BE2C (cell line): ENCODE data around the gene A1CF. TPM values are rescaled to one million over a fixed set of nuclear protein-coding genes. Genes with fewer than 3 reads are reported as not detected.
"Not testable (repeated sequence)": the region's sequence is repeated elsewhere in the genome, so short reads cannot be mapped to it uniquely, and the experiment has no call there.

Experiments used
- DNase-seq: peaks from one replicate; pipeline ENCODE4 v3.0.0-alpha.2; 2020
- H3K27me3 ChIP-seq: fragments of 250-450 bp; sonication (Bioruptor Pico); 2 replicates; pipeline ENCODE4 v1.5.1; 2020; ENCODE audit warnings: mild to moderate bottlenecking
- H3K36me3 ChIP-seq: fragments of 250-450 bp; sonication (Bioruptor Pico); 2 replicates; pipeline ENCODE4 v1.5.1; 2020; ENCODE audit warnings: mild to moderate bottlenecking
- H3K4me1 ChIP-seq: fragments of 250-450 bp; sonication (Bioruptor Pico); 2 replicates; pipeline ENCODE4 v1.5.1; 2020
- H3K4me3 ChIP-seq: 2 replicates; pipeline ENCODE4 v1.5.1; 2011; ENCODE audit warnings: low read depth, low read length
- H3K9me3 ChIP-seq: fragments of 250-450 bp; sonication (Bioruptor Pico); 2 replicates; pipeline ENCODE4 v1.5.1; 2020
- polyA plus RNA-seq: library from polyadenylated mRNA; unstranded; fragments of >200 nt; gene quantifications from one replicate; pipeline ENCODE4 v1.2.1, GENCODE V29; 2012; ENCODE audit warnings: low read depth, missing spikeins; ENCODE audit not compliant: insufficient read length, insufficient read depth
- TF ChIP-seq, protein P1 (sequence below): IDR thresholded peaks from 2 replicates; pipeline ENCODE4 v1.5.1; 2012; ENCODE audit warnings: mild to moderate bottlenecking, low read depth, low read length

A1CF gene
- not detected for polyA plus RNA-seq

- Histone ChIP-seq H3K4me1 (no peaks in the 10 kb centered on the region), H3K27me3 (no peaks in the 10 kb centered on the region; the same call in 1 of the 2 replicates), H3K4me3 (no peak within 1 kb of the TSS), H3K9me3 (no peaks in the 10 kb centered on the region), H3K36me3 (no peaks in the 10 kb centered on the region)
- TF ChIP-seq, protein P1, sequence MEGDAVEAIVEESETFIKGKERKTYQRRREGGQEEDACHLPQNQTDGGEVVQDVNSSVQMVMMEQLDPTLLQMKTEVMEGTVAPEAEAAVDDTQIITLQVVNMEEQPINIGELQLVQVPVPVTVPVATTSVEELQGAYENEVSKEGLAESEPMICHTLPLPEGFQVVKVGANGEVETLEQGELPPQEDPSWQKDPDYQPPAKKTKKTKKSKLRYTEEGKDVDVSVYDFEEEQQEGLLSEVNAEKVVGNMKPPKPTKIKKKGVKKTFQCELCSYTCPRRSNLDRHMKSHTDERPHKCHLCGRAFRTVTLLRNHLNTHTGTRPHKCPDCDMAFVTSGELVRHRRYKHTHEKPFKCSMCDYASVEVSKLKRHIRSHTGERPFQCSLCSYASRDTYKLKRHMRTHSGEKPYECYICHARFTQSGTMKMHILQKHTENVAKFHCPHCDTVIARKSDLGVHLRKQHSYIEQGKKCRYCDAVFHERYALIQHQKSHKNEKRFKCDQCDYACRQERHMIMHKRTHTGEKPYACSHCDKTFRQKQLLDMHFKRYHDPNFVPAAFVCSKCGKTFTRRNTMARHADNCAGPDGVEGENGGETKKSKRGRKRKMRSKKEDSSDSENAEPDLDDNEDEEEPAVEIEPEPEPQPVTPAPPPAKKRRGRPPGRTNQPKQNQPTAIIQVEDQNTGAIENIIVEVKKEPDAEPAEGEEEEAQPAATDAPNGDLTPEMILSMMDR, result no peak
- no peak for DNase-seq
These were observed at the start of gene A1CF for GRCh38 chr10:50885097-50885859. TSS of gene A1CF (minus strand) at chr10:50885627. CDS start at chr10:50859940, 25,687 bp downstream.

DNA sequence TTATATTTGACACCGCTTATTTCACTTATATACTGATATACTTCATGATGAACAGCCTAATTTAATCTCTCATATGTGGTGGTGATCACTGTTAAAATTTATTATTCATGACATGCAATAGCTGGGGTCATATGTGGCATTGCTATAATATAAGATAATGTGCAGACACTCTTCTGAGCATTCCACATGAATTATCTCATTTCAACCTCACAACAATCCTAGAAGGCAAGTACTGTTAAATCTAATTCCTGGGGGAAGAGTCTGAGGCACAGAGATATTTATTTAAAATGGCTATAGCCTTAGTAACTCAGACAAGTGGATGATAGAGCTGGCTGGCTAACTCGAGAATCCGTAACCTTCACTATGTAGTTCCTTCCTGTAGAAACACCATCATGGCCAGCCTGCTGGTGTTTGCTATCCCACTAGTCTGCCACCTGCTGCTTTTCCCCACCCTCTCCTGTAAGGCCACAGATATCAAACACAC is 46.6 kb upstream of the A1CF start:
- no peaks in the 10 kb centered on the region for H3K36me3 ChIP-seq
- TF ChIP-seq, protein P1, result no peak
- no peaks in the 10 kb centered on the region for H3K9me3 ChIP-seq
- H3K27me3 ChIP-seq, result no peaks in the 10 kb centered on the region
- H3K4me3 ChIP-seq, result no peak overlapping the region
- H3K4me1 ChIP-seq, result no peaks in the 10 kb centered on the region
- no peak for DNase-seq

- TF ChIP-seq, protein P1, result no peak
- H3K4me3 ChIP-seq, result no peak overlapping the region
- H3K4me1 ChIP-seq, result no peaks in the 10 kb centered on the region
- no peaks in the 10 kb centered on the region for H3K9me3 ChIP-seq
- no peaks in the 10 kb centered on the region for H3K36me3 ChIP-seq
- no peaks in the 10 kb centered on the region for H3K27me3 ChIP-seq
- no peak for DNase-seq
These were observed 44.2 kb upstream of the A1CF start for GRCh38 chr10:50929670-50930069.

DNA sequence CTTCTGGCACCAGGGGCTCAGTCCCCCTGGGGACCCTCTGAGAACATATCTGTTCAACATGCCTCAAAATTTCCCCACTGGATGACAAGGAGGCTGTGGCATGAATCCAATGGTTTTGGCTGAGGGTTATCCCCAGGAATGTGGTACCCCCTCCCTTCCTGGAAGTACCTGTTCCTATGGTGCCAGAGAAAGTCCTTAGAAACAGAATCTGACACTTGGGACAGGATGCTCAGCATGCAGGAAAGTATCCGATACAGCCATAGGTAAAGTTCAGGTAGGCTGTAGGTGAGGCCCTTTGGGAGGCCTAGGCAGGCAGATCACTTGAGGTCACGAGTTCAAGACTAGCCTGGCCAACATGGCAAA is 42.7 kb upstream of the A1CF start:
- H3K27me3 ChIP-seq, result no peaks in the 10 kb centered on the region
- TF ChIP-seq, protein P1, result no peak
- H3K4me3 ChIP-seq, result no peak overlapping the region
- no peaks in the 10 kb centered on the region for H3K4me1 ChIP-seq
- H3K36me3 ChIP-seq, result no peaks in the 10 kb centered on the region
- H3K9me3 ChIP-seq, result no peaks in the 10 kb centered on the region
- DNase-seq, result no peak

DNA sequence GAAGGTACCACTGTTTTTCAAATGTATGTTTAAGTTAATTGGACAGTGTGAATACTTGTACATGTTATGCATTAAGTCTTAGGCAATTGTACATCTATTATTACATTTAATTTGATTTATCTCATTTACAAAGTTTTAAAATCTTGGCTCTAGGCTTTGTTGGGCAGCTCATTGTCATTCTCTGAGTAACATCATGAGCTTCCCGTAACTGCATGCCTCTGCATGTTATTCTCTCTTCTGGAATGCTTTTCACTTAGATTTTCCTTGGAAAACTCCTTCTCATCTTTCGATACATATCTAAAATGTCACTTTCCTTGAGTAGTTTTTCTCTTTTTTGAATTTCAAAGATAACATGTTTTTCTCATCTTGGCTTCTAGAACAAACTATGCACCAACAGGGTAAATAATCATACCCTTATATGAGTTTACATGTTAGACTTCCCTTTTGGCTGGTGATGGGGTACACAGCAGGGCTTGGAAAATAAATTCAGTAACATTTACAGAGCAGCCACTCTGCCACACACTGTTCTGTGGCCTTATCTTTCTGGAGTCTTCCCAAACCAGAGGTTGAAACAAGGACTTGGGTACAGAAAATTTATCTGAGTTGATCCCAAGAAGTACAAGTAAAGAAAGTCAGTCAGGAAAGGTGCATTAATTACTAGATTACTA is 42.2 kb upstream of the A1CF start:
- Histone ChIP-seq H3K27me3 (no peaks in the 10 kb centered on the region), H3K4me1 (no peaks in the 10 kb centered on the region), H3K36me3 (no peaks in the 10 kb centered on the region), H3K4me3 (no peak overlapping the region), H3K9me3 (no peaks in the 10 kb centered on the region)
- no peak for DNase-seq
- TF ChIP-seq, protein P1, result no peak

- H3K36me3 ChIP-seq, H3K4me3 ChIP-seq, H3K9me3 ChIP-seq, H3K27me3 ChIP-seq, DNase-seq, H3K4me1 ChIP-seq: not testable (repeated sequence)
These were observed 38.0 kb upstream of the A1CF start for GRCh38 chr10:50923471-50923870.
